Stimulated activated effector memory CD8-positive, alpha-beta T cell treated with anti-CD3 and anti-CD28 coated beads, Interleukin-12 subunit alpha, Interleukin-12 subunit beta, amount 100 ng/mL, for 72 hours (primary cell): ENCODE results near the gene C1D.

ENCODE experiments used
- ATAC-seq: fragments of 150-1000 bp; cut with Tn5 transposase; 2 replicates; pipeline ENCODE4 v1.10.0; 2021
- DNase-seq, 2 donors: peaks; one replicate each; pipeline ENCODE4 v3.0.0; 2021 to 2022; ENCODE audit warnings: low spot score in 2 of 2
- H3K27ac Mint-ChIP-seq: one replicate; pipeline ENCODE4 v1.8.0; 2022; ENCODE audit warnings: mild to moderate bottlenecking, mixed read lengths
- H3K36me3 Mint-ChIP-seq: one replicate; pipeline ENCODE4 v1.8.0; 2022; ENCODE audit warnings: mild to moderate bottlenecking, mixed read lengths
- H3K4me1 Mint-ChIP-seq: one replicate; pipeline ENCODE4 v1.8.0; 2022; ENCODE audit warnings: mixed read lengths
- H3K4me3 Mint-ChIP-seq: one replicate; pipeline ENCODE4 v1.8.0; 2022; ENCODE audit warnings: mild to moderate bottlenecking, mixed read lengths
- H3K9me3 Mint-ChIP-seq: one replicate; pipeline ENCODE4 v1.8.0; 2022; ENCODE audit warnings: mixed read lengths

C1D gene, protein sequence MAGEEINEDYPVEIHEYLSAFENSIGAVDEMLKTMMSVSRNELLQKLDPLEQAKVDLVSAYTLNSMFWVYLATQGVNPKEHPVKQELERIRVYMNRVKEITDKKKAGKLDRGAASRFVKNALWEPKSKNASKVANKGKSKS

DNA sequence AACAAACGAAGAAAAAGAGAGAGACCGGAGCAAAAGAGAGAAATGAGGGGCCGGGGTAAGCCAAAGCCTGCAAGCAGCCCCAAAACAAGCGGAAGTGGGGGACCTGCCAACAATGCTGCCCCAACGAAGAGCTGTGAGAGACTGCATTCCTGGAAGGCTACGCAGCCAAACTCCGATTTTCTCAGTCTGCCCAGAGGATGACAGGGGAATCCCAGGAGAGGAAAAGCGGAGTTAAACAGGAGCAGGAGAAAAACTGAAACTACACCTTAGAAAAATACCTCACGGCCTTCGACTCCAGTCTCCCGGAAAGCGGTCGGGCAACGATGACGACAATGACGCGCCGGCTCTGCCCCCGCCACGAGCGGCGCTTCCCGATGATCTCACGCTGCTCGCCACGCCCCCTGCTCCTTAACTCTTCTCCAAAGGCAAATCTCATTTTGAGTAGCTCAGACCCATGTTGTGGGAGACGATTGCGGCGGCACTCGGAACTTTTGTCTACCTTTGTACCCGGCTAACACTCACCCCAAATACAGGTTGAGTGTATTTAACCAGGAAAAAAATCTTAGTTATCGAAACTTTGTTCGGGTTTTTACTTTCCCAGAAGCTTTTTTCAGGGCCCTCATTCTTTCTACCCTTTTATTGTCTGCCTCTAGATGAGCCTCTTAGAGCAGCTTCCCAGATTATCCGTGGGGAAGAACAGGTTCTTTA, at the start of gene C1D:
C1D (minus strand) TSS at position 325 of the 708 bp plus-strand sequence. CDS start 15,694 bp downstream, outside the sequence.
- Mint-ChIP-seq H3K9me3 (no peaks in the 10 kb centered on the region), H3K4me3 (peak within 1 kb of the TSS; percentile 87), H3K36me3 (peaks cover 7% of the 10 kb centered on the region), H3K4me1 (peaks cover 32% of the 10 kb centered on the region), H3K27ac (peak within 1 kb of the TSS; percentile 97)
- DNase-seq: peak; percentile 96
- ATAC-seq: peak; percentile 96

DNA sequence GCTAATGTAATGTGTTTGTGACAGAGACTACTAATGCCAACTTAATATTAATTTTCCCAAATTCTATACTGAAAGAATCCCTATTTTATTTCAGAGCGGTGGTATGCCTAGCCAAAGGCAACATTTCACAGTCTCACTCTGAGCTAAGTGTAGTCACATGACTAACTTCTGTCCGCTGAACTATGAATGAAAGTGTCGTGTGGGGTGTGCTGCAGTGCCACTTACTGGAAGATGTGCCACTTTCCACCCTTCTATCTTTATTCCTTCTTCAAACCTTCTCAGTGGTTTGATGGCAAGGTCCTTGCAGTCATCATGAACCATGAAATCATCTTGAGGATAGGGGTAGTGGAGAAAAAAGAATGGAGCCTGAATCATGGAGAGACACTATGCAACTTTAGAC, 47.3 kb upstream of the C1D start:
- no peak overlapping the region for H3K27ac Mint-ChIP-seq
- H3K4me1 Mint-ChIP-seq: no peaks in the 10 kb centered on the region
- no peak overlapping the region for H3K4me3 Mint-ChIP-seq
- peaks cover 12% of the 10 kb centered on the region for H3K9me3 Mint-ChIP-seq
- H3K36me3 Mint-ChIP-seq: no peaks in the 10 kb centered on the region
- DNase-seq (no peak), ATAC-seq (no peak)

DNA sequence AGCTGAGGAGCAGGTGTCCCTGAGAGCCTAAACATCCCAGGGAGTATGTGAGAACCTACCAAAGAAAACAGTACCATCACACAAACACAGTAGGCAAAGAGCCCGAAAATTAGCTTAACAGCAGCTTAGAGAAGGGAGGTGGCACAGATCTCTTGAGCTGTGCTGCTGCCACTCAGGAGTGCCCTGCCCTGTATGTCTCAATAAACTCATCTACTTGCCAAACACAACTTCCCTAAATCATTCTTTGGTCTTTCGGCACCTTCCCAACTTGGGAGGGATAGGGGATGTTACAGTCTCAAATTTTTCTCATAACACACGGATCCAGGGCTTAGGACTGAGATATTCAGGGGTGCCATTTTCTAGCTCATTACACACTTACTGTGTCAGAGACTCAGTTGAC, 45.3 kb upstream of the C1D start:
- Mint-ChIP-seq H3K36me3 (no peaks in the 10 kb centered on the region), H3K4me3 (no peak overlapping the region)

DNA sequence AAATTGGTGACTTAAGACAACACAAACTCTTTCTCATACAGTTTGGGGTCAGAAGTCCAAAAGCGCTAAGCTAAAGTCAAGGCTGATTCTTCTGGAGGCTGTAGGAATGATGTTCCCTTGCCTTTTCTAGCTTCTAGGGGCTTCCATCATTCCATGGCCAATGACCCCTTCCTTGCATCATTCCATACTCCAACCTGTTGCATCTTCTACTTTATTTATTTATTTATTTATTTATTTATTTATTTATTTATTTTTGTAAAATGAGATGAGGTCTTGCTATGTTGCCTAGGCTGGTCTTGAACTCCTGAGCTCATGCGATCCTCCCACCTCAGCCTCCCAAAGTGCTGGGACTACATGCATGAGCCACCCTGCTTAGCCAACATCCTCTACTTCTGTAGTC, 44.7 kb upstream of the C1D start:
- DNase-seq: no peak
- Mint-ChIP-seq H3K4me3 (no peak overlapping the region), H3K9me3 (peaks cover 14% of the 10 kb centered on the region), H3K36me3 (no peaks in the 10 kb centered on the region), H3K4me1 (no peaks in the 10 kb centered on the region), H3K27ac (no peak overlapping the region)
- ATAC-seq: no peak

More for the DNA sequence above, 45.3 kb upstream of the C1D start:
- DNase-seq (no peak), ATAC-seq (no peak)
- Mint-ChIP-seq H3K27ac (no peak overlapping the region), H3K4me1 (no peaks in the 10 kb centered on the region), H3K9me3 (peaks cover 14% of the 10 kb centered on the region)

DNA sequence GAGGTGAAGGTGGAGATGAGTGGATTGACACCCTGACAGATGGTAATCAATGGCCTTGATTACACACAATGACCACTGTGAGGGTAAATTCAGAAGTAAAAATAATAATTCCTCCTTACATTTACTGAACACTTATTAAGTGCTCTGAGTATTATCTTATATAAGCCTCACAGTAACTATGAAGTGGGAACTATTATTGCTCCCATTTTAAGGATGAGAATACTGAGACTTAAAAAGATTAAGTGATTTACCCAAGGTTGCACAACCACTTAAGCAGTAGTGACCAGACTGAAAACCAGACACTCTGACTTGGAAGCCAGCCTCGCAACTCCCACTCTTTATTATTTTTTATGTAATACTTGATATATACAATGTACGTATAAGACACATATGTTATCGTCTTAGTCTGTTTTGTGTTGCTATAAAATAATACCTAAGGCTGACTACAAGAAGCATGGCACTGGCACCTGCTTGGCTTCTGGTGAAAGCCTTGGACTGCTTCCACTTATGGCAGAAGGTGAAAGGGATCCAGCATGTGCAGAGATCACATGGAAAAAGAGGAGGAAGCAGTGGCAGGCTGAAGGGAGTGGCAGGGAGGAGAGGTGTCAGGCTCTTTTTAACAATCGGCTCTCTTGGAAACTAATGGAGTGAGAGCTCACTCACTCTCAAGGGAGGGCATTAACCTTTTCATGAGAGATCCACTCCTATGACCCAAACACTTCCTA, 41.5 kb upstream of the C1D start:
- Mint-ChIP-seq H3K4me3 (no peak overlapping the region), H3K27ac (no peak overlapping the region), H3K4me1 (no peaks in the 10 kb centered on the region), H3K36me3 (no peaks in the 10 kb centered on the region), H3K9me3 (peaks cover 14% of the 10 kb centered on the region)
- DNase-seq (no peak), ATAC-seq (no peak)

DNA sequence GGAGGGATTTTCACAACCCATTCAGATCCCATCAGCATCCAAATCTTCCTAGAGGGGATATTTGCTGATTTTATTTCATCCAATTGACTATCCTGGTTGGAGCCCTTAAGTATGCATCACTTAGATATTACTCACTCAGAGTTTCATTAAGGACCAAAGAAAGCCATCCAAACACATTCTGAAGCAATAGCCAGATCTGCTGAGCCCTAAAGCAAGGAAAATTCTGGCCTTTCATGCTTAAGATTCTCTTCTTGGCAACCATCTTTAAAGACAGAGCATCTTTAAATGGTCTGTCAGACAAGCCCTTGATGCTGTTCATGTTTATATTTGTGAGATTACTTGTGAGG, 40.9 kb upstream of the C1D start:
- Mint-ChIP-seq H3K27ac (no peak overlapping the region), H3K4me3 (no peak overlapping the region), H3K4me1 (no peaks in the 10 kb centered on the region), H3K9me3 (peaks cover 14% of the 10 kb centered on the region), H3K36me3 (no peaks in the 10 kb centered on the region)
- DNase-seq (no peak), ATAC-seq (no peak)

DNA sequence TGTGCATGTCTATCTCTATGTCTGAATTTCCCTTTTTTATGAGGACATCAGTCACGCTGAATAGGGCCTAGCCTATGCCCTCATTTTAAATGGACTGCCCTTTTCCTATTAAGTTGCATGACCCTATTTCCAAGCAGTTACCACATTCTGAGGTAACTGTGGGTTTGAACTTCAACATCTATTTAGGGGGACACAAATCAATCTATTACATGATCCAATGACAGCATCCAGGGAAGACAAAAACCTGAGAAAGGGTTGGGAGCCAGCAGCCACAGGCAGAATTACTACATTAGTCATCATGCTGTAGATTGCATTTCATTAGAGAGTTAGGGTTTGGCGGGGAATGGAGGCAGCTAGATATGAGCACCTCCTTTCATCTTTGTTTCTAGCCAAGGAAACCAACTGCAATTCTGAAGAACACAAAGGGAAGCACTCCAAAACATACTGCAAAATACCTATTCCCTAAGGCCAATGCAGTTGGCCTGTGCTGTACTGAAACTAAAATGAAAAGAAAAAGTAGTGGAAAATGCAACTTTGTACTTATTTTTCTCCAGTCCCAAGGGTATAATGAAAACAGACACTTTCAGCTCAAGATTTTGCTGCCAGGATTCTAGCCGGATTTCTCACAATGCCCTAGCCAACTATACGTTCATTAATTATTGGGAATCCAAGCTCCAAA, 40.4 kb upstream of the C1D start:
- ATAC-seq (no peak), DNase-seq (no peak)
- Mint-ChIP-seq H3K27ac (no peak overlapping the region), H3K36me3 (no peaks in the 10 kb centered on the region), H3K9me3 (peaks cover 14% of the 10 kb centered on the region), H3K4me1 (no peaks in the 10 kb centered on the region), H3K4me3 (no peak overlapping the region)

DNA sequence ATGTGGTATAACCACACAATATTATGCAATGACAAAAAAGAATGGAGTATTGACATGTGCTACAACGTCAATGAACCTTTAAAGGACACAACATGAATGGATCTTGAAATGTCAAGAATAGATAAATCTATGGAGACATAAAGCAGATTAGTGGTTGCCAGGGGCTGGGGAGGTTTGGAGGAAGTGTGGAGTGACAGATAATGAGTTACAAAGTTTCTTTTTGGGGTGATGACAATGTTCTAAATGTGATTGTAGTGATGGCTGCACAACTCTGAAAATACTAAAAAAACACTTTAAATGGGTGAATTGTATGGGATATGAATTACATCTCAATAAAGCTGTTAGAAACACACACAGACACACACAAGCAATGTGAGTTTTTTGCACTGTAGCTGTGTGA, 37.4 kb upstream of the C1D start:
- Mint-ChIP-seq H3K9me3 (peaks cover 2% of the 10 kb centered on the region), H3K36me3 (no peaks in the 10 kb centered on the region), H3K4me1 (no peaks in the 10 kb centered on the region), H3K27ac (no peak overlapping the region), H3K4me3 (no peak overlapping the region)
- no peak for ATAC-seq
- no peak for DNase-seq

DNA sequence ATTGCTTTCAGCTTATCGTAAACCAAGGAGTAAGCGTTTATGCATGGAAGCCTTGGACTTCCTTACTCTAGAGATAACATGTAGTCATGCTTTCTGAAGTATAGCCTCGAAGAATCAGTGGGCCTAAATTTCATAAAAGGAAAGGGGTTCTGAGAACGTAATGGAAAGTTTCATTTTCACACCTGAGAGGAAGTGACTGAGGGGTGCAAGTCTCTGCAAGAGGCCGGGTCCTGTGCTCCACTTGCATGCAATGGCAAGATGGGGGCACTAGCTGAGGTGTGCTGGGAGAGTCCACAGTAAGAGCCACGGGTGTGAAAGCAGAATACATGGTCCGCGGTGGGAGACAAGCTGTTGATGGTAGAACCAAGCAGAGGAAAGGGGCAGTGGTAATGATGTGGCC, 36.5 kb upstream of the C1D start:
- no peaks in the 10 kb centered on the region for H3K9me3 Mint-ChIP-seq
- no peak overlapping the region for H3K4me3 Mint-ChIP-seq
- ATAC-seq (no peak), DNase-seq (no peak)
- H3K27ac Mint-ChIP-seq: no peak overlapping the region
- no peaks in the 10 kb centered on the region for H3K4me1 Mint-ChIP-seq
- H3K36me3 Mint-ChIP-seq: no peaks in the 10 kb centered on the region

DNA sequence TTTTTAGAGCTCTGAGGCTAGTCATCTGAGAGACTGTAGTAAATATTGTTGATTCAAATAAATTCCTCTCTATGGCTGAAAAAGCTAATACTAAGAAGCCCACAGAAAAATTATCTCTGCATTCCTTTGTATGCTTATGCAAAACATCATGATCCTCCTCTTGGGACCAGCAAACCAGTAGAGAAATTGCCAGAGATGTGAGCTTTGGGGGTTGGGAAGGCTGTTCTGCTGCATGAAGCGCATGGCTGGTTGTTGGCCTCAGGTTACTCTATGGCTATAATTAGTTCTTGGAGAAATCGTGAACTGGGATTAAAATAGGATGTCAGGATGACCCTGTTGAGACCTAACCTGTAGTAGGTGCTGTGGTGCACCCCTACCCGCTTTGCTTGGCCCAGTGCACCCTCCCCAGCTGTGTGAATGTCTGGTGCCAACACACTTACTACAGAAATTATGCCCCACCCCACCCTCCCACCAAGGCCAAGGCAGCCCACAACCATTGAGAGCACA, 35.5 kb upstream of the C1D start:
- H3K9me3 Mint-ChIP-seq: no peaks in the 10 kb centered on the region
- H3K4me3 Mint-ChIP-seq: no peak overlapping the region
- DNase-seq (no peak), ATAC-seq (no peak)
- H3K36me3 Mint-ChIP-seq: no peaks in the 10 kb centered on the region
- H3K4me1 Mint-ChIP-seq: no peaks in the 10 kb centered on the region
- H3K27ac Mint-ChIP-seq: no peak overlapping the region

DNA sequence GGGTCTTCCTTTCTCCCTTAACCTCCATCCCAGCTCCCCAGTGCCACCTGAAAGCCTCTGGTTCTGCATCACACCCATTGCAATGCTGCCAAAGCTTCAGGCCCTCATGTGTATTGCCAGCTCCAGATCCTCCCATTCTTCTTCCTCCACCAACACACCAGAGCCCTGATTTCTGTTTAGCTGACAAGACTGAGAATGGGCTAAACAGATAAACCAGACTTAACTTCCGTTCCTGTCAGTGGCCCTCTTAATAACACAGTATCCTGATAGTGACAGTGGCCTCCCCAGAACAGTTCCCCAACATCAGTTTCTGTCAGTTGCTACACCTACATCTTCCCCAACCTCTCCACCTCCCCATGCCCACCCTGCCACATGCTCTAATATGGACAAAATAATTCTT, 31.3 kb upstream of the C1D start:
- no peak overlapping the region for H3K4me3 Mint-ChIP-seq
- H3K9me3 Mint-ChIP-seq: no peaks in the 10 kb centered on the region
- H3K36me3 Mint-ChIP-seq: no peaks in the 10 kb centered on the region
- no peak for DNase-seq
- no peaks in the 10 kb centered on the region for H3K4me1 Mint-ChIP-seq
- H3K27ac Mint-ChIP-seq: no peak overlapping the region
- no peak for ATAC-seq

DNA sequence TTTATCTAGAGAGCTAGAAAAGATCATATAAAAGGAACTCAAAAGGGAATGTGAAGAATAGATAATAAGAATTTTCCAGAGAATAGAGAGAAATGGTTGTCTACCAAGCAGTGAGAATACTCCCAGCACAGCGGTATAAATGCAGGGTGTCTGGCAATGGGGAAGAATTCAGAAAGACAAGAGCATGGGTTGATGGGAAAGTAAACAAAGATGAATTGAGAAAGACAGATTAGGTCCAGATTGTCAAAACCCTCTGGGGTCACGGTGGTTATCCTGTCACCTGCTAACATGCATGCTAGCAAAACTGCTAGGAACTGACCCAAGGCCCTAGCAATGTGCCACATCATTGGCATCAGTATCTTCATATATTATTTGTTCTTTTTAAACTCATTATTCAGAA, 30.8 kb upstream of the C1D start:
- DNase-seq (no peak), ATAC-seq (no peak)
- Mint-ChIP-seq H3K27ac (no peak overlapping the region), H3K4me3 (no peak overlapping the region), H3K9me3 (no peaks in the 10 kb centered on the region), H3K36me3 (no peaks in the 10 kb centered on the region), H3K4me1 (no peaks in the 10 kb centered on the region)

DNA sequence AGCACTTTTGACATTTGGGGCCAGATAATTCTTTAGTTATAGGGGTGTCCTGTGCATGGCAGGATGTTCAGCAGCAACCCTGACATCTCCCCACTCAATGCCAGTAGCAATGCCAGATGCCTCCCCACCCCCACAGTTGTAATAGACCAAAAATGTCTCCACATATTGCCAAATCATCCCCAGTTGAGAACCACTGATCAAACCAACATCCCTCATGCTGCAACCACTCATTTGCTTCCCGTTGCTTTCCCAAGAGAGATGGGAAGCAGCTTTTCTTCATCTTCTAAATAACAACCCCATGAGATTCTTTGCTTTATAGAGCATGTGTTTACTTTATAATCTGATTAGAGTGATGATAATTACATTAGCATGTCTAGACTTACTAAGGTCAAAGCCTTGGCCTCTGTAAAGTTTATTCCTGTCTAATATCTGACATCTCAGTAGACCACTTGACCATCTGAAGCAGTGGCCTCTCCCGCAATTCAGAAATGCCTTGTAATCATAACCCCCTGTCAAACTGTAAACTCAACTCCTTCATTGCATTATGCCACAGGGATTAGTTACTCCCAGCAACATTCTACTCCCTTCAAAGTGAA, 28.7 kb upstream of the C1D start:
- Mint-ChIP-seq H3K4me1 (no peaks in the 10 kb centered on the region), H3K36me3 (no peaks in the 10 kb centered on the region), H3K4me3 (no peak overlapping the region), H3K9me3 (no peaks in the 10 kb centered on the region), H3K27ac (no peak overlapping the region)
- no peak for DNase-seq
- ATAC-seq: no peak

DNA sequence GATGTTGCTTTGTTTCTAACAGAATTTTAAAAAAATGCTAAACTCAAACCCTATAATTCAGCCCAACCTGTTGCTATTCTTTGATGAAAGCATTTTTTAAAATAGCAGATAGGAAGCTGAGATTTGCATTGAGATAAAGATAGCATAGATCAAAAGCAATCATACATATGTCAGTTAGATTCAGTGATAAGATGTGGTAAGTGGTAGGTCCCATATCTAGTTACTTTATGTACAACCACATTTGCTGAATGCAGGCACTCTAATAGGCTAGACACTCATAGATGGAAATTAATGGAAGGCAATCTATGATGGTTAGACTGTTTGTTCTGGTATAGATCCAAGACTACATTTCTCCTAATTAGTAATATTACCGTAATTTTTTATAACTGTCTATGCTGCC, 27.2 kb upstream of the C1D start:
- H3K4me3 Mint-ChIP-seq: no peak overlapping the region
- H3K4me1 Mint-ChIP-seq: no peaks in the 10 kb centered on the region
- H3K9me3 Mint-ChIP-seq: no peaks in the 10 kb centered on the region
- H3K27ac Mint-ChIP-seq: no peak overlapping the region
- H3K36me3 Mint-ChIP-seq: no peaks in the 10 kb centered on the region
- DNase-seq (no peak), ATAC-seq (no peak)

DNA sequence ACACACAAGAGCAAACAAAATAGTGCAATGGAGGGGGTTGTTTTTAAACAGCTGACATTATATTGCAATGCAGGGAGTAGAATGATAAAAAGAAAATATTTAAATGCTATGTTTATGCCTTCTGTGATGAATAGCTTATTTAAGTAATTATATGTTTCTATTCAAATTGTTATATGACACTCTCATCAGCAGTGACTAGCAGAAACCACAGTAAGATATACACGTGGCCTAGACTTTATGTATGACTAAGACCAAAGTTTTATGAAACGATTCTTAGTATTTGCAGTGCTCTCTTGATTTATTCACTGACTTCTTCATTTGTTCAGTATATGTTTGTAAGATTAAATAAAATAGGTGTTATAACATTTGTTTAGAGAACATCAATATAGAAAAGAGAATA, 26.1 kb upstream of the C1D start:
- Mint-ChIP-seq H3K4me3 (no peak overlapping the region), H3K27ac (no peak overlapping the region), H3K4me1 (no peaks in the 10 kb centered on the region), H3K36me3 (no peaks in the 10 kb centered on the region), H3K9me3 (no peaks in the 10 kb centered on the region)
- peak; percentile 76 for ATAC-seq
- DNase-seq: no peak
